Breast epithelium (tissue), 4 donors: ENCODE results near the gene MKI67. TPM values are rescaled to one million over a fixed set of nuclear protein-coding genes. Genes with fewer than 3 reads are reported as not detected.

Source experiments
- DNase-seq, 2 donors: peaks; one replicate each; pipeline ENCODE4 v3.0.0-alpha.2; 2019; ENCODE audit warnings: low spot score in 2 of 2
- H3K27ac ChIP-seq, 2 donors: fragments of 200-600 bp; sonication (generic) in 1 of 2; one replicate each; pipeline ENCODE4 v1.5.1; 2016 to 2019; ENCODE audit warnings: mild to moderate bottlenecking in 1 of 2
- H3K27me3 ChIP-seq, 2 donors: fragments of 200-600 bp; sonication (generic) in 1 of 2; one replicate each; pipeline versions ENCODE4 v1.5.1 to v1.6.0; 2017 to 2019; ENCODE audit warnings: control low read depth in 1 of 2, mild to moderate bottlenecking in 1 of 2
- H3K36me3 ChIP-seq: fragments of 200-600 bp; one replicate; pipeline ENCODE4 v1.5.1; 2019
- H3K4me1 ChIP-seq, 2 donors: fragments of 200-600 bp; sonication (generic); one replicate each; pipeline ENCODE4 v1.5.1; 2016 to 2019; ENCODE audit warnings: control low read depth in 1 of 2
- H3K4me3 ChIP-seq, 3 donors: fragments of 200-600 bp; sonication (generic); 1 replicate in 2 of 3; 2 replicates in 1 of 3; pipeline ENCODE4 v1.5.1; 2016 to 2019; ENCODE audit warnings: mild to moderate bottlenecking in 3 of 3, moderate library complexity in 2 of 3
- H3K9me3 ChIP-seq, 2 donors: fragments of 200-600 bp; sonication (generic) in 1 of 2; one replicate each; pipeline ENCODE4 v1.5.1; 2016 to 2019; ENCODE audit warnings: control low read depth in 1 of 2
- POLR2A ChIP-seq: fragments of 450-650 bp; IDR thresholded peaks from one replicate; pipeline ENCODE4 v1.6.1; 2016; ENCODE audit warnings: antibody characterized with exemption, mild to moderate bottlenecking, moderate library complexity
- POLR2AphosphoS5 ChIP-seq, 3 donors: sonication (generic); formaldehyde crosslinking; IDR thresholded peaks; one replicate each; pipeline ENCODE4 v1.6.1; 2017; ENCODE audit warnings: antibody characterized with exemption in 3 of 3
- intact Hi-C: fragments of 100-400 bp; cut with DNase I; formaldehyde crosslinking; loops from one replicate; pipeline ENCODE4 v1.15.1; 2023; ENCODE audit warnings: low total_unique reads
- total RNA-seq, 3 donors: library from RNA; depleted of rRNA; stranded (reverse); fragments of >200 nt; gene quantifications; one replicate each; pipeline ENCODE4 v1.1.0, GENCODE V29; 2016
- TF ChIP-seq, protein P1 (sequence below), 3 donors: fragments of 450-650 bp; IDR thresholded peaks; one replicate each; pipeline ENCODE4 v1.5.1; 2016 to 2017; ENCODE audit warnings: antibody characterized with exemption in 3 of 3, mild to moderate bottlenecking in 3 of 3, moderate library complexity in 3 of 3

Gene MKI67
- total RNA-seq, 3 donors from 2014 or later, result 0.29 to 6.4 (median 0.33) TPM

DNA sequence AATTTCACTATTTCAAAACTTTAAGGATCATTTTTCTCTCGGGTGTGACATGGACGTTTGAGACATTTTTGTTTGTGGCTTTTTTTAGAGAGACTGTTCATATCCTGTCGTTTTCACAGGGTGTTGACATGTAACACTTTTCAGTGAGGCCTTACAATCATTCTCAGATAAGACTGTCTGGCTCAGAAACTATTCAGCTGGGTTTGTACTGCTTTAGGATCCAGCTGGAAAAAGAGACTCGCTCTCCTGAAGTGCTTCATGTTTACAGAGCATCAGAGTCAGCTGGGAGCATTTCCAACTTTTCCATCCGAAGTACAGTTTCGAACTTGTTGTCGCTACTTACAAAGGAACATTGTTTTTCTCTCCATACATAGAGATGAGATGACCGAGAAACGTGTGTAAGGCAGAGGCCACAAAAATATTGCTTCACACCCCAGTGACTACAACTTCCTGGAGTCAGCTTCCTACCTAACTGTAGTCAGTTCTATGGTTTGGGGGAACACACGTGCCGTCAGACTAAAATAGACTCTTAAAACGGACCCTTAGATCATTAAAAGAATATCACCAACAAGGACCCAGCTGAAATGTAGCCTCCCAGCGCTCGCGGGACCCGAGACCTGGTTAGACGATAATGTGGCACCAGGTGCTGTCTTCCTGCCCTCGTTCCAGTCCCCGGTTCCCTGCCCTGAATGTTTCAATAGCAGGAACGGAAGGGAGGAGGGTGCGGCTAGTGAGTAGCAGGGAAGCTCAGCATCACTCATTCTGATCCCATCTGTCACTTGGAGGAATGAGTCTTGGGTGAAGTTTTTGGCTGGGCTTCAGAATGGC, 78.0 kb downstream of the MKI67 start:
- no peaks in the 10 kb centered on the region for H3K9me3 ChIP-seq
- H3K27ac ChIP-seq, result peak overlapping the region; percentile 92
- H3K27me3 ChIP-seq, result no peaks in the 10 kb centered on the region
- TF ChIP-seq POLR2AphosphoS5 (IDR thresholded peaks at IDR 0.05) (peak in 1 of 3 donors; percentile 33), POLR2A (no peak)
- peaks cover 0 to 8% of the 10 kb centered on the region in 2 donors for H3K4me1 ChIP-seq
- intact Hi-C loops, result no loop called here
- no peaks in the 10 kb centered on the region for H3K36me3 ChIP-seq
- no peak for DNase-seq
- peak overlapping the region; percentile 33 to 57 (median 47) for H3K4me3 ChIP-seq

DNA sequence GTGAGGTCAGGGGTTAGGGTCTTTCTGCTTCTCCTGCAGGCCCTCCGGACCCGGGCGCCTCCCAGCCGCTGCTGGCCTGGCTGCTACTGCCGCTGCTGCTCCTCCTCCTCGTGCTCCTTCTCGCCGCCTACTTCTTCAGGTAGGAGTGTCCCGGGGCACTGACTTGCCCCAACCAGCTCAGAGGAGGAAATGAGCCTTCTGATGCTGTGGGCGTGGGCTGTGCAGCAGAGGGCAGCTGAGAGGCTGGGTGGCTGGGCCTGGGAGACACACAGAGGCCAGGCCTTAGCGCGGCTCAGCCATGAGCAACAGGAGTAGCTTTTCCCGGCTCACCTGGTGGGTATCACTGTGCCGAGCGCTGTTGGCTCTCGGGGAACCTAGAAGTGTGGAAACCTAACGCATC, 78.9 kb downstream of the MKI67 start:
- Histone ChIP-seq H3K27me3 (no peaks in the 10 kb centered on the region), H3K27ac (peak overlapping the region; percentile 92), H3K4me1 (peaks cover 0 to 8% of the 10 kb centered on the region in 2 donors), H3K9me3 (no peaks in the 10 kb centered on the region), H3K36me3 (no peaks in the 10 kb centered on the region), H3K4me3 (peak overlapping the region; percentile 33 to 57 (median 47))
- TF ChIP-seq POLR2AphosphoS5 (IDR thresholded peaks at IDR 0.05) (peak; percentile 28 to 86 (median 56)), POLR2A (peak; percentile 61)
- TF ChIP-seq, protein P1, sequence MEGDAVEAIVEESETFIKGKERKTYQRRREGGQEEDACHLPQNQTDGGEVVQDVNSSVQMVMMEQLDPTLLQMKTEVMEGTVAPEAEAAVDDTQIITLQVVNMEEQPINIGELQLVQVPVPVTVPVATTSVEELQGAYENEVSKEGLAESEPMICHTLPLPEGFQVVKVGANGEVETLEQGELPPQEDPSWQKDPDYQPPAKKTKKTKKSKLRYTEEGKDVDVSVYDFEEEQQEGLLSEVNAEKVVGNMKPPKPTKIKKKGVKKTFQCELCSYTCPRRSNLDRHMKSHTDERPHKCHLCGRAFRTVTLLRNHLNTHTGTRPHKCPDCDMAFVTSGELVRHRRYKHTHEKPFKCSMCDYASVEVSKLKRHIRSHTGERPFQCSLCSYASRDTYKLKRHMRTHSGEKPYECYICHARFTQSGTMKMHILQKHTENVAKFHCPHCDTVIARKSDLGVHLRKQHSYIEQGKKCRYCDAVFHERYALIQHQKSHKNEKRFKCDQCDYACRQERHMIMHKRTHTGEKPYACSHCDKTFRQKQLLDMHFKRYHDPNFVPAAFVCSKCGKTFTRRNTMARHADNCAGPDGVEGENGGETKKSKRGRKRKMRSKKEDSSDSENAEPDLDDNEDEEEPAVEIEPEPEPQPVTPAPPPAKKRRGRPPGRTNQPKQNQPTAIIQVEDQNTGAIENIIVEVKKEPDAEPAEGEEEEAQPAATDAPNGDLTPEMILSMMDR (IDR thresholded peaks at IDR 0.05), result no peak
- DNase-seq, result peak; percentile 71 to 93
- intact Hi-C loops, result no loop called here

DNA sequence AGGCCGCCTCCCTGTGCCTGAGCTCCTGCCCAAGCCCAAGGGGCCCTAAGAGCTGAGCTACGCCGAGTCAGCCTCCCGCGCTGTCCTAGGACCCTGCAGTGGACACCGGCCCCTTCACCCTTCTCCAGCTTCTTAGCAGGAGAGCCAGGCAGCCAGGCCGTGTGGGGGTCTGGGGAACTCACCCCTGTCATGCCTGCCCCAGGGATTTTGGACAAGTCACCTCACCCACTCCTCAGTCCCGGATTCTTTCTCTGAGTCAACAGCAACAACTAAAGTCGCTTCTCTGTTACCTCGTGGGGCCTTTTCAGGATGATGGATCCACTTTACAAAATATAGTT, 79.3 kb downstream of the MKI67 start:
- Histone ChIP-seq H3K27me3 (no peaks in the 10 kb centered on the region), H3K4me1 (peaks cover 0 to 8% of the 10 kb centered on the region in 2 donors), H3K27ac (peak overlapping the region; percentile 92), H3K4me3 (peak overlapping the region in 2 of 3 donors; percentile 47 to 57), H3K36me3 (no peaks in the 10 kb centered on the region), H3K9me3 (no peaks in the 10 kb centered on the region)
- intact Hi-C loops, result no loop called here
- no peak for TF ChIP-seq POLR2AphosphoS5 (IDR thresholded peaks at IDR 0.05)
- TF ChIP-seq POLR2A, result no peak
- TF ChIP-seq, protein P1 (IDR thresholded peaks at IDR 0.05), result no peak
- DNase-seq, result no peak

Other genes with a start within 250 kb of the MKI67 start
- gene CLRN3, start 233.5 kb downstream of the MKI67 start, total RNA-seq, result under 1 TPM in 1 of 3 donors, not detected in 2; 0.98 TPM
- gene PTPRE, start 219.3 kb downstream of the MKI67 start, total RNA-seq, result 10 to 100 TPM; 11.8 to 42.9 (median 25.6) TPM